DOHH2 (cell line): ENCODE data around the gene PAX7.
A peak's percentile ranks its signal among the peaks of the same experiment; 100 is the strongest.

Experiments
- H3F3A ChIP-seq: fragments of 200-600 bp; sonication (generic), shearing (Covaris generic); 2 replicates; pipeline ENCODE4 v1.6.0; 2016; ENCODE audit warnings: antibody characterized with exemption, mild to moderate bottlenecking; ENCODE audit not compliant: control insufficient read depth, insufficient read depth
- H3K27ac ChIP-seq: fragments of 200-600 bp; sonication (generic); 2 replicates; pipeline ENCODE4 v1.5.1; 2014; ENCODE audit warnings: low read depth, mild to moderate bottlenecking, low read length, moderate library complexity
- H3K27me3 ChIP-seq: fragments of 200-600 bp; sonication (generic); 2 replicates; pipeline ENCODE4 v1.6.1; 2014; ENCODE audit warnings: mild to moderate bottlenecking, low read length, mixed read lengths; ENCODE audit not compliant: control insufficient read depth
- H3K36me3 ChIP-seq: fragments of 200-600 bp; sonication (generic); 2 replicates; pipeline ENCODE4 v1.6.1; 2014; ENCODE audit warnings: mild to moderate bottlenecking, low read length, moderate library complexity, mixed read lengths; ENCODE audit not compliant: control insufficient read depth
- H3K4me1 ChIP-seq: fragments of 200-600 bp; sonication (generic); 2 replicates; pipeline ENCODE4 v1.6.1; 2014; ENCODE audit warnings: mild to moderate bottlenecking, low read length, mixed read lengths; ENCODE audit not compliant: control insufficient read depth
- H3K4me2 ChIP-seq: fragments of 200-600 bp; sonication (generic); 2 replicates; pipeline ENCODE4 v1.6.0; 2014; ENCODE audit warnings: mild to moderate bottlenecking, low read length, moderate library complexity
- H3K4me3 ChIP-seq: fragments of 200-600 bp; sonication (generic); 2 replicates; pipeline ENCODE4 v1.5.1; 2014; ENCODE audit warnings: mild to moderate bottlenecking, low read length, mixed read lengths
- H3K79me2 ChIP-seq: fragments of 200-600 bp; sonication (generic); 2 replicates; pipeline ENCODE4 v1.6.1; 2014; ENCODE audit warnings: mild to moderate bottlenecking, low read length, mixed read lengths; ENCODE audit not compliant: control insufficient read depth
- H3K9me2 ChIP-seq: fragments of 200-600 bp; sonication (generic); replicated peaks from 2 replicates; pipeline ENCODE4 v1.6.1; 2014; ENCODE audit warnings: mild to moderate bottlenecking, low read length, mixed read lengths; ENCODE audit not compliant: control insufficient read depth
- H3K9me3 ChIP-seq: fragments of 200-600 bp; sonication (generic); 2 replicates; pipeline ENCODE4 v1.6.1; 2014; ENCODE audit warnings: antibody characterized with exemption, low read length, mixed read lengths; ENCODE audit not compliant: control insufficient read depth, insufficient read depth
- H4K20me1 ChIP-seq: fragments of 200-600 bp; sonication (generic); 2 replicates; pipeline ENCODE4 v1.6.0; 2014; ENCODE audit warnings: low read depth, mild to moderate bottlenecking, antibody characterized with exemption, low read length, moderate library complexity; ENCODE audit not compliant: control insufficient read depth, insufficient read depth
- EZH2phosphoT487 ChIP-seq: fragments of 200-600 bp; sonication (generic); IDR thresholded peaks from 2 replicates; pipeline ENCODE4 v1.6.1; 2017; ENCODE audit warnings: borderline replicate concordance, mild to moderate bottlenecking, antibody characterized with exemption, low read length, moderate library complexity, mixed read lengths
- TF ChIP-seq, protein P1 (sequence below): fragments of 200-600 bp; sonication (generic); IDR thresholded peaks from one replicate; pipeline ENCODE4 v1.5.1; 2014; ENCODE audit warnings: antibody characterized with exemption, mild to moderate bottlenecking, low read depth, low read length; ENCODE audit not compliant: poor library complexity, severe bottlenecking

PAX7 gene

GRCh38 chr1:18638835-18639364 is 8.3 kb downstream of the PAX7 start:
- H3K9me3 ChIP-seq: no peaks in the 10 kb centered on the region
- H3K36me3 ChIP-seq: no peaks in the 10 kb centered on the region
- H3K4me3 ChIP-seq: no peak overlapping the region
- no peak overlapping the region for H3K27ac ChIP-seq
- TF ChIP-seq EZH2phosphoT487: no peak
- TF ChIP-seq, protein P1, sequence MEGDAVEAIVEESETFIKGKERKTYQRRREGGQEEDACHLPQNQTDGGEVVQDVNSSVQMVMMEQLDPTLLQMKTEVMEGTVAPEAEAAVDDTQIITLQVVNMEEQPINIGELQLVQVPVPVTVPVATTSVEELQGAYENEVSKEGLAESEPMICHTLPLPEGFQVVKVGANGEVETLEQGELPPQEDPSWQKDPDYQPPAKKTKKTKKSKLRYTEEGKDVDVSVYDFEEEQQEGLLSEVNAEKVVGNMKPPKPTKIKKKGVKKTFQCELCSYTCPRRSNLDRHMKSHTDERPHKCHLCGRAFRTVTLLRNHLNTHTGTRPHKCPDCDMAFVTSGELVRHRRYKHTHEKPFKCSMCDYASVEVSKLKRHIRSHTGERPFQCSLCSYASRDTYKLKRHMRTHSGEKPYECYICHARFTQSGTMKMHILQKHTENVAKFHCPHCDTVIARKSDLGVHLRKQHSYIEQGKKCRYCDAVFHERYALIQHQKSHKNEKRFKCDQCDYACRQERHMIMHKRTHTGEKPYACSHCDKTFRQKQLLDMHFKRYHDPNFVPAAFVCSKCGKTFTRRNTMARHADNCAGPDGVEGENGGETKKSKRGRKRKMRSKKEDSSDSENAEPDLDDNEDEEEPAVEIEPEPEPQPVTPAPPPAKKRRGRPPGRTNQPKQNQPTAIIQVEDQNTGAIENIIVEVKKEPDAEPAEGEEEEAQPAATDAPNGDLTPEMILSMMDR: no peak
- no peaks in the 10 kb centered on the region for H3F3A ChIP-seq
- H3K4me1 ChIP-seq: no peaks in the 10 kb centered on the region
- no peaks in the 10 kb centered on the region for H4K20me1 ChIP-seq
- H3K4me2 ChIP-seq: no peak overlapping the region
- H3K79me2 ChIP-seq: no peaks in the 10 kb centered on the region
- no peaks in the 10 kb centered on the region for H3K9me2 ChIP-seq
- peaks cover 40% of the 10 kb centered on the region for H3K27me3 ChIP-seq

DNA sequence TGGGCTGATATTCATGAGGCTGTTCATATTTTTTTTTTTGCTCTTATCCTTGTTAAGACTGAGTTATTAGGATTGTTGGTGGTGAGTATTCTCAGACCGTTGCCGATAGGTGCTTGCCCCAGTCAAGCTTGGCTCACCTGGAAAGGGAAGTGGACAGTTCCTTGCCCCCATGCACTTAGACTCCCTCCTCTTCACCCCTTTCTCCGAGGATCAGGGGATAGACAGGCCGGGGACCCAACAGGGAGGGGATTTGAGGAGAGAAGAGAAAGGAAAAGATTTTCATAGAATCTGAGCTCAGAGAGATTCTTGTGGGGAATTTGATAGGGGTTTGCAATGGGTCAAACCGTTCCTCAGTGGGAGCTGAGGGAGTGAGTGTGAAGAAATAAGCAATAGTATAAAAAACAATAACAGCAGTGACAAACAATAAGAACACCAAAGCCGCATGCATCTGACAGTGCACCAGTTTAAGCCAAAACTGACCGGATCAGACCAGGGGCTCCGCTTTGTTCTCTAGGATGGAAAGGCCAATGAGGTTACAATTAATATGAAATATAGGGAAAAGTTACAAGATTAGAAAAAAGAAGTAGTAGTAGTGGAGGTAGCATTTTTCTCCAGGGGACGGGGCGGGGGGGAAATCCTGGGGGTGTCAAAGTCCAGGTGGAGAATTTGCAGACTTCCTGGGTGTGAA is 8.9 kb downstream of the PAX7 start:
- peak; percentile 20; the same call in 1 of the 2 replicates for TF ChIP-seq EZH2phosphoT487
- TF ChIP-seq, protein P1: no peak
- no peaks in the 10 kb centered on the region for H3K4me1 ChIP-seq
- H3K4me3 ChIP-seq: no peak overlapping the region

GRCh38 chr1:18640228-18641004 is 9.8 kb downstream of the PAX7 start:
- Histone ChIP-seq H3K9me2 (no peaks in the 10 kb centered on the region), H3K9me3 (no peaks in the 10 kb centered on the region), H3K4me3 (no peak overlapping the region), H3K27me3 (peaks cover 44% of the 10 kb centered on the region), H3K4me1 (no peaks in the 10 kb centered on the region), H3K27ac (no peak overlapping the region), H4K20me1 (no peaks in the 10 kb centered on the region), H3K4me2 (no peak overlapping the region), H3K79me2 (no peaks in the 10 kb centered on the region), H3K36me3 (no peaks in the 10 kb centered on the region), H3F3A (no peaks in the 10 kb centered on the region)
- TF ChIP-seq, protein P1: no peak
- no peak for TF ChIP-seq EZH2phosphoT487

More for the DNA sequence above, 8.9 kb downstream of the PAX7 start:
- H3K27ac ChIP-seq: no peak overlapping the region
- no peaks in the 10 kb centered on the region for H3K79me2 ChIP-seq
- no peaks in the 10 kb centered on the region for H3K9me3 ChIP-seq
- no peaks in the 10 kb centered on the region for H3K9me2 ChIP-seq
- peaks cover 41% of the 10 kb centered on the region for H3K27me3 ChIP-seq
- H3K4me2 ChIP-seq: no peak overlapping the region
- H4K20me1 ChIP-seq: no peaks in the 10 kb centered on the region
- H3F3A ChIP-seq: no peaks in the 10 kb centered on the region
- no peaks in the 10 kb centered on the region for H3K36me3 ChIP-seq
